BE2C (cell line): Measurements from ENCODE around the gene AVPI1.

Experiments
- DNase-seq: peaks from one replicate; pipeline ENCODE4 v3.0.0-alpha.2; 2020
- H3K27me3 ChIP-seq: fragments of 250-450 bp; sonication (Bioruptor Pico); 2 replicates; pipeline ENCODE4 v1.5.1; 2020; ENCODE audit warnings: mild to moderate bottlenecking
- H3K36me3 ChIP-seq: fragments of 250-450 bp; sonication (Bioruptor Pico); 2 replicates; pipeline ENCODE4 v1.5.1; 2020; ENCODE audit warnings: mild to moderate bottlenecking
- H3K4me1 ChIP-seq: fragments of 250-450 bp; sonication (Bioruptor Pico); 2 replicates; pipeline ENCODE4 v1.5.1; 2020
- H3K4me3 ChIP-seq: 2 replicates; pipeline ENCODE4 v1.5.1; 2011; ENCODE audit warnings: low read depth, low read length
- H3K9me3 ChIP-seq: fragments of 250-450 bp; sonication (Bioruptor Pico); 2 replicates; pipeline ENCODE4 v1.5.1; 2020
- TF ChIP-seq, protein P1 (sequence below): IDR thresholded peaks from 2 replicates; pipeline ENCODE4 v1.5.1; 2012; ENCODE audit warnings: mild to moderate bottlenecking, low read depth, low read length

Gene AVPI1

DNA sequence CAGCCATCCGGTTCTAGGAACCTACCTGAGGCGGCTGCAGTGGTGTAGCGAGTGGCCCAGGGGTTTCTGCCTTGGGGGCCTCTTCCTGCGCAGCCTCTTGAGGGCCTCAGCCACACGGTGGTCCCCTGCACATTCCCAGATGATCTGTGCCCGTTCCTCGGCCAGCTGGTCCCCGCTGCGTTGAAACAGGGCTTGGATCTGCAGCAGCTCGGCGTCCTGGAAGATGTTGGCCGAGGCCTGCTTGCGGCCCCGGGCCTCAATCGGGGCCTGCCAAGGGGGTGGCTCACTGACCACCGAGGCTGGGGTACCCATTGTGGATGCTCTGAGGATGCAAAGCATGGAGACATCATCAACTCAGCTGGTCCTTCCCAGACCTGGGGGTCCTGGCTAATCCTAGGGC is 7.4 kb downstream of the AVPI1 start:
- H3K4me3 ChIP-seq: no peak overlapping the region
- H3K9me3 ChIP-seq: no peaks in the 10 kb centered on the region
- TF ChIP-seq, protein P1, sequence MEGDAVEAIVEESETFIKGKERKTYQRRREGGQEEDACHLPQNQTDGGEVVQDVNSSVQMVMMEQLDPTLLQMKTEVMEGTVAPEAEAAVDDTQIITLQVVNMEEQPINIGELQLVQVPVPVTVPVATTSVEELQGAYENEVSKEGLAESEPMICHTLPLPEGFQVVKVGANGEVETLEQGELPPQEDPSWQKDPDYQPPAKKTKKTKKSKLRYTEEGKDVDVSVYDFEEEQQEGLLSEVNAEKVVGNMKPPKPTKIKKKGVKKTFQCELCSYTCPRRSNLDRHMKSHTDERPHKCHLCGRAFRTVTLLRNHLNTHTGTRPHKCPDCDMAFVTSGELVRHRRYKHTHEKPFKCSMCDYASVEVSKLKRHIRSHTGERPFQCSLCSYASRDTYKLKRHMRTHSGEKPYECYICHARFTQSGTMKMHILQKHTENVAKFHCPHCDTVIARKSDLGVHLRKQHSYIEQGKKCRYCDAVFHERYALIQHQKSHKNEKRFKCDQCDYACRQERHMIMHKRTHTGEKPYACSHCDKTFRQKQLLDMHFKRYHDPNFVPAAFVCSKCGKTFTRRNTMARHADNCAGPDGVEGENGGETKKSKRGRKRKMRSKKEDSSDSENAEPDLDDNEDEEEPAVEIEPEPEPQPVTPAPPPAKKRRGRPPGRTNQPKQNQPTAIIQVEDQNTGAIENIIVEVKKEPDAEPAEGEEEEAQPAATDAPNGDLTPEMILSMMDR: no peak
- H3K36me3 ChIP-seq: peaks cover 26% of the 10 kb centered on the region
- H3K27me3 ChIP-seq: no peaks in the 10 kb centered on the region
- H3K4me1 ChIP-seq: peaks cover 9% of the 10 kb centered on the region
- DNase-seq: no peak

GRCh38 chr10:97676770-97677581 is 10.1 kb downstream of the AVPI1 start:
- DNase-seq: peak; percentile 38
- H3K4me1 ChIP-seq: peaks cover 20% of the 10 kb centered on the region

DNA sequence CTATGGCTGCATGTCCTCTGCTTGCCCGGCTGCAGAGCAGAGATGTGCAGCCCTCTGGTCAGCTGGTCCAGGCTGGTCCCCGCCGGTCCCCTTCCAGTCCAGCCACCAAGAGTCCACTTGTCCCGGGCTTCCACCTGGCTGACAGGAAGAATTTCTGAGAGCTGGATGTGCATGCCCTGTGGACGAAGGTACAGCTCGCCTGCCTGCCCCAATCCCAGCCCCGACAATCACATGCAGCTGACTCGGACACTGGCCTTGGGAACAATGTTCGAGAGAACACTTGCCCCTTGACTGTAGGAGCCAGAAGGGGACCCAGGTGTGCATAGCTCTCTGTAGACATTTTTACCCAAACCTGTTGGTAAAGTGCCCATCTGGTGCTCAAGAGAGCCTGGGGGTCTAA is 11.8 kb downstream of the AVPI1 start:
- H3K4me3 ChIP-seq: no peak overlapping the region
- DNase-seq: no peak
- no peaks in the 10 kb centered on the region for H3K9me3 ChIP-seq
- peaks cover 46% of the 10 kb centered on the region for H3K36me3 ChIP-seq
- TF ChIP-seq, protein P1: no peak
- peaks cover 20% of the 10 kb centered on the region for H3K4me1 ChIP-seq
- no peaks in the 10 kb centered on the region for H3K27me3 ChIP-seq

More at GRCh38 chr10:97676770-97677581, 10.1 kb downstream of the AVPI1 start:
- Histone ChIP-seq H3K27me3 (no peaks in the 10 kb centered on the region), H3K36me3 (peaks cover 42% of the 10 kb centered on the region), H3K4me3 (no peak overlapping the region), H3K9me3 (no peaks in the 10 kb centered on the region)
- TF ChIP-seq, protein P1: peak; percentile 88

GRCh38 chr10:97673736-97674525 is 13.1 kb downstream of the AVPI1 start:
- peak; percentile 59 for DNase-seq
- H3K36me3 ChIP-seq: peaks cover 52% of the 10 kb centered on the region

GRCh38 chr10:97669571-97669970 is 17.5 kb downstream of the AVPI1 start:
- Histone ChIP-seq H3K9me3 (no peaks in the 10 kb centered on the region), H3K36me3 (peaks cover 52% of the 10 kb centered on the region), H3K4me3 (no peak overlapping the region), H3K4me1 (peaks cover 14% of the 10 kb centered on the region), H3K27me3 (no peaks in the 10 kb centered on the region)
- TF ChIP-seq, protein P1: no peak
- no peak for DNase-seq

More at GRCh38 chr10:97673736-97674525, 13.1 kb downstream of the AVPI1 start:
- TF ChIP-seq, protein P1: no peak
- Histone ChIP-seq H3K9me3 (no peaks in the 10 kb centered on the region), H3K27me3 (no peaks in the 10 kb centered on the region), H3K4me3 (no peak overlapping the region), H3K4me1 (peaks cover 20% of the 10 kb centered on the region)
